IMR-90 (cell line): ENCODE results near the gene TENM3. TPM values are rescaled to one million over a fixed set of nuclear protein-coding genes. Genes with fewer than 3 reads are reported as not detected.

Experiments used
- ATAC-seq: fragments of 200-7000 bp; cut with Tn5 transposase; 2 replicates; pipeline ENCODE4 v1.9.1; 2020; ENCODE audit warnings: low read depth, mild to moderate bottlenecking, moderate library complexity
- BruUV-seq: library from RNA; stranded (reverse); fragments of 400-500 nt; replicated peaks from 2 replicates; lab custom pipeline; 2021; lab: Mats Ljungman, UMichigan
- CTCF ChIA-PET: fragments of 300-600 bp; formaldehyde crosslinking; extraction: SDS; loops from one replicate; lab custom pipeline; 2021; ENCODE audit warnings: antibody characterized with exemption; lab: Yijun Ruan, JAX
- POLR2A ChIA-PET: fragments of 300-600 bp; sonication (Branson Sonifier 250); formaldehyde crosslinking; loops from one replicate; lab custom pipeline; 2022; ENCODE audit warnings: antibody characterized with exemption; ENCODE audit not compliant: unreplicated experiment; lab: Charles Lee
- DNase-seq: peaks from one replicate; pipeline ENCODE4 v3.0.0; 2013
- H2AFZ ChIP-seq: replicated peaks from 2 replicates; pipeline ENCODE3; 2013; ENCODE audit warnings: low read length, mild to moderate bottlenecking; ENCODE audit not compliant: poor library complexity
- H2AK5ac ChIP-seq: 2 replicates; pipeline ENCODE4 v1.6.1; 2013; ENCODE audit warnings: low read depth, low read length, inconsistent platforms
- H2AK9ac ChIP-seq: replicated peaks from 2 replicates; pipeline ENCODE3; 2013; ENCODE audit warnings: mild to moderate bottlenecking, low read depth, low read length, moderate library complexity; ENCODE audit not compliant: poor library complexity
- H2BK120ac ChIP-seq: 2 replicates; pipeline ENCODE4 v1.6.1; 2013; ENCODE audit warnings: low read depth, low read length, inconsistent platforms
- H2BK15ac ChIP-seq: 3 replicates; pipeline ENCODE4 v1.6.1; 2013; ENCODE audit warnings: low read depth, low read length, inconsistent platforms
- H2BK20ac ChIP-seq: 2 replicates; pipeline ENCODE4 v1.6.1; 2013; ENCODE audit warnings: low read depth, mild to moderate bottlenecking, inconsistent platforms, low read length, moderate library complexity
- H2BK5ac ChIP-seq: 2 replicates; pipeline ENCODE4 v1.6.1; 2013; ENCODE audit warnings: mild to moderate bottlenecking, low read depth, low read length, inconsistent platforms; ENCODE audit not compliant: poor library complexity, severe bottlenecking
- H3K14ac ChIP-seq: replicated peaks from 2 replicates; pipeline ENCODE4 v1.6.1; 2013; ENCODE audit warnings: low read depth, low read length, inconsistent platforms
- H3K18ac ChIP-seq: 2 replicates; pipeline ENCODE4 v1.6.1; 2013; ENCODE audit warnings: low read depth, low read length, control low read depth
- H3K23ac ChIP-seq: 2 replicates; pipeline ENCODE4 v1.6.1; 2013; ENCODE audit warnings: low read depth, low read length, inconsistent platforms
- H3K27ac ChIP-seq: 2 replicates; pipeline ENCODE4 v1.5.1; 2013; ENCODE audit warnings: mild to moderate bottlenecking, control low read depth, low read length; ENCODE audit not compliant: insufficient read depth
- H3K27me3 ChIP-seq: 2 replicates; pipeline ENCODE4 v1.6.1; 2013; ENCODE audit warnings: low read length; ENCODE audit not compliant: control insufficient read depth, insufficient read depth
- H3K36me3 ChIP-seq: 2 replicates; pipeline ENCODE4 v1.6.1; 2013; ENCODE audit warnings: low read length, mixed read lengths; ENCODE audit not compliant: control insufficient read depth, insufficient read depth
- H3K4ac ChIP-seq: 2 replicates; pipeline ENCODE4 v1.6.1; 2013; ENCODE audit warnings: low read depth, low read length, inconsistent platforms
- H3K4me1 ChIP-seq: 2 replicates; pipeline ENCODE4 v1.6.1; 2013; ENCODE audit warnings: low read length, mixed read lengths; ENCODE audit not compliant: control insufficient read depth, insufficient read depth
- H3K4me2 ChIP-seq: 2 replicates; pipeline ENCODE4 v1.6.1; 2013; ENCODE audit warnings: low read depth, mild to moderate bottlenecking, control low read depth, low read length, moderate library complexity
- H3K4me3 ChIP-seq: 2 replicates; pipeline ENCODE4 v1.5.1; 2013; ENCODE audit warnings: low read depth, mild to moderate bottlenecking, control low read depth, low read length, moderate library complexity; ENCODE audit not compliant: insufficient read depth
- H3K56ac ChIP-seq: 2 replicates; pipeline ENCODE4 v1.6.1; 2013; ENCODE audit warnings: low read length, inconsistent platforms; ENCODE audit not compliant: insufficient read depth; ENCODE audit errors: extremely low read depth
- H3K79me1 ChIP-seq, 2 experiments: 2 replicates each; pipeline ENCODE4 v1.6.1; 2013; ENCODE audit warnings: low read length in 2 of 2, inconsistent platforms in 1 of 2, low read depth in 1 of 2
- H3K9ac ChIP-seq: 2 replicates; pipeline ENCODE4 v1.6.1; 2013; ENCODE audit warnings: low read depth, low read length, control low read depth
- H3K9me1 ChIP-seq: 2 replicates; pipeline ENCODE4 v1.6.1; 2013; ENCODE audit warnings: low read length, inconsistent platforms; ENCODE audit not compliant: insufficient read depth
- H3K9me3 ChIP-seq: 2 replicates; pipeline ENCODE4 v1.6.1; 2013; ENCODE audit warnings: low read length; ENCODE audit not compliant: control insufficient read depth, insufficient read depth
- H4K20me1 ChIP-seq: 2 replicates; pipeline ENCODE4 v1.6.1; 2013; ENCODE audit warnings: low read length, inconsistent platforms; ENCODE audit not compliant: insufficient read depth
- H4K5ac ChIP-seq: 2 replicates; pipeline ENCODE4 v1.6.1; 2013; ENCODE audit warnings: mild to moderate bottlenecking, low read depth, low read length, control low read depth
- H4K8ac ChIP-seq, 2 experiments: 2 replicates each; pipeline ENCODE4 v1.6.1; 2013; ENCODE audit warnings: low read depth in 2 of 2, low read length in 2 of 2, control low read depth in 1 of 2, inconsistent platforms in 1 of 2
- H4K91ac ChIP-seq: 2 replicates; pipeline ENCODE4 v1.6.1; 2013; ENCODE audit warnings: low read depth, low read length, inconsistent platforms; ENCODE audit not compliant: insufficient read depth
- CHD1 ChIP-seq: IDR thresholded peaks from 2 replicates; pipeline ENCODE4 v1.6.1; 2012; ENCODE audit warnings: low read depth, low read length, improper control_type of control experiment
- MXI1 ChIP-seq: IDR thresholded peaks from 2 replicates; pipeline ENCODE4 v1.6.1; 2012; ENCODE audit warnings: low read depth, mild to moderate bottlenecking, low read length, moderate library complexity, borderline replicate concordance
- whole genome bisulfite sequencing, 2 experiments: methylation state at CpG; one replicate each; pipeline versions ENCODE4 v1.1.5 to v1.1.7; 2013; ENCODE audit warnings: missing lambda C conversion rate in 2 of 2; ENCODE audit not compliant: insufficient read length in 1 of 2; ENCODE audit errors: extremely low coverage in 2 of 2; 5-methylcytosine and 5-hydroxymethylcytosine counted together
- dilution Hi-C: fragments of 300-500 bp; cut with HindIII; formaldehyde crosslinking; loops from one replicate; pipeline ENCODE4 v1.14.3; 2018; ENCODE audit warnings: low sequenced_read_pairs; ENCODE audit not compliant: unreplicated experiment
- in situ Hi-C: fragments of 300-500 bp; cut with MboI; formaldehyde crosslinking; loops from 3 replicates; pipeline ENCODE4 v1.14.3; 2019; ENCODE audit warnings: low sequenced_read_pairs, inconsistent platforms, mixed read lengths
- intact Hi-C: fragments of 100-400 bp; cut with micrococcal nuclease; formaldehyde crosslinking; loops from 2 replicates; pipeline ENCODE4 v1.10.0; 2022
- polyA plus RNA-seq, 3 experiments: library from polyadenylated mRNA; depleted of rRNA; stranded (reverse); fragments of >200 nt; gene quantifications; 2 replicates each; pipeline ENCODE4 v1.2.3, GENCODE V29; 2012; ENCODE audit warnings: low replicate concordance in 1 of 3
- total RNA-seq: library from RNA; depleted of rRNA; stranded (reverse); fragments of >200 nt; gene quantifications from 2 replicates; pipeline ENCODE4 v1.2.3, GENCODE V29; 2012

Gene TENM3
- total and polyA plus RNA-seq, 2 of the 4 experiments (the other 2 are of a cell fraction): 29.9 to 173 TPM

GRCh38 chr4:182531555-182532162, 288.5 kb downstream of the TENM3 start:
- ATAC-seq (peak; percentile 80), DNase-seq (peak; percentile 65)
- Histone ChIP-seq H2AK5ac (0 out of 2 replicates have a peak overlapping the region, but pooled peaks have one; percentile 46), H3K79me1 (peaks cover 9 to 15% of the 10 kb centered on the region in 2 experiments; a peak in 1 of 4 replicates), H4K5ac (peak overlapping the region; percentile 37), H3K18ac (peak overlapping the region; percentile 38), H4K91ac (peak overlapping the region; percentile 85), H4K20me1 (no peaks in the 10 kb centered on the region), H3K23ac (peak overlapping the region; percentile 43; the same call in 1 of the 2 replicates), H3K14ac (peak overlapping the region; percentile 8), H3K27ac (peak overlapping the region; percentile 66), H3K4me3 (no peak overlapping the region), H2BK120ac (peak overlapping the region; percentile 66), H3K56ac (peak overlapping the region; percentile 29; the same call in 1 of the 2 replicates), H3K4ac (peak overlapping the region; percentile 52), H3K9me3 (no peaks in the 10 kb centered on the region), H4K8ac (peak overlapping the region; percentile 32 to 60), H2BK15ac (peak overlapping the region; percentile 45; the same call in 2 of the 3 replicates), H2BK5ac (peak overlapping the region; percentile 63), H3K9me1 (0 out of 2 replicates have a peak, but pooled peaks cover 3% of the 10 kb centered on the region), H3K27me3 (no peaks in the 10 kb centered on the region), H3K9ac (peak overlapping the region; percentile 47; the same call in 1 of the 2 replicates), H2AFZ (peak overlapping the region; percentile 76), H3K4me2 (peak overlapping the region; percentile 54), H2BK20ac (peak overlapping the region; percentile 50), H3K4me1 (peaks cover 2% of the 10 kb centered on the region), H2AK9ac (no peak overlapping the region), H3K36me3 (no peaks in the 10 kb centered on the region)
- no TSS peak for BruUV-seq
- TF ChIP-seq CHD1 (no peak), MXI1 (0 out of 2 replicates have a peak, but pooled peaks have one; percentile 23)
- intact Hi-C loops: loop anchor here (5.0 kb wide), 1 partner anchor 39 kb away; no protein-coding TSS in a partner anchor
- ChIA-PET CTCF (interaction anchor here (1.2 kb wide), 1 partner anchor 12 kb away, joined by 3 read pairs; no protein-coding TSS in a partner anchor), POLR2A (no interaction called here)
- dilution Hi-C loops: no loop called here
- WGBS, 2 experiments: 18% methylated on average over 3 of the region's 8 CpGs; no CpG with 5 or more reads in 1 of the 2 experiments
- in situ Hi-C loops: no loop called here
